Gastrocnemius medialis (tissue), 4 donors: ENCODE data around the gene MYBPH.

ENCODE experiments used
- POLR2A ChIP-seq, 2 donors: fragments of 450-650 bp; IDR thresholded peaks; one replicate each; pipeline ENCODE4 v1.6.1; 2017; ENCODE audit warnings: antibody characterized with exemption in 2 of 2, mild to moderate bottlenecking in 2 of 2, moderate library complexity in 2 of 2
- TF ChIP-seq, protein P1 (sequence below), 5 experiments: fragments of 450-650 bp in 3 of 5; fragments of 200-600 bp in 2 of 5; sonication (generic) in 2 of 5; IDR thresholded peaks in 4 of 5; conservative IDR thresholded peaks in 1 of 5; 1 replicate in 4 of 5; 2 replicates in 1 of 5; pipeline ENCODE4 v1.5.1; 2016 to 2019; ENCODE audit warnings: antibody characterized with exemption in 5 of 5, mild to moderate bottlenecking in 3 of 5, moderate library complexity in 3 of 5

- TF ChIP-seq POLR2A (IDR thresholded peaks at IDR 0.05) = no peak
- TF ChIP-seq, protein P1, sequence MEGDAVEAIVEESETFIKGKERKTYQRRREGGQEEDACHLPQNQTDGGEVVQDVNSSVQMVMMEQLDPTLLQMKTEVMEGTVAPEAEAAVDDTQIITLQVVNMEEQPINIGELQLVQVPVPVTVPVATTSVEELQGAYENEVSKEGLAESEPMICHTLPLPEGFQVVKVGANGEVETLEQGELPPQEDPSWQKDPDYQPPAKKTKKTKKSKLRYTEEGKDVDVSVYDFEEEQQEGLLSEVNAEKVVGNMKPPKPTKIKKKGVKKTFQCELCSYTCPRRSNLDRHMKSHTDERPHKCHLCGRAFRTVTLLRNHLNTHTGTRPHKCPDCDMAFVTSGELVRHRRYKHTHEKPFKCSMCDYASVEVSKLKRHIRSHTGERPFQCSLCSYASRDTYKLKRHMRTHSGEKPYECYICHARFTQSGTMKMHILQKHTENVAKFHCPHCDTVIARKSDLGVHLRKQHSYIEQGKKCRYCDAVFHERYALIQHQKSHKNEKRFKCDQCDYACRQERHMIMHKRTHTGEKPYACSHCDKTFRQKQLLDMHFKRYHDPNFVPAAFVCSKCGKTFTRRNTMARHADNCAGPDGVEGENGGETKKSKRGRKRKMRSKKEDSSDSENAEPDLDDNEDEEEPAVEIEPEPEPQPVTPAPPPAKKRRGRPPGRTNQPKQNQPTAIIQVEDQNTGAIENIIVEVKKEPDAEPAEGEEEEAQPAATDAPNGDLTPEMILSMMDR (IDR thresholded peaks at IDR 0.05 in 4 of 5, conservative IDR thresholded peaks at IDR 0.05 in 1 of 5) = no peak
Observed at GRCh38 chr1:203174324-203174985, 1.2 kb downstream of the MYBPH start.
